GM18519 (cell line): ENCODE results near the gene SPATS2L.
"Not testable (repeated sequence)": the region's sequence is repeated elsewhere in the genome, so short reads cannot be mapped to it uniquely, and the experiment has no call there.

Source experiments
- ATAC-seq: cut with Tn5 transposase; IDR thresholded peaks from one replicate; pipeline ENCODE4 v1.9.1; 2021; ENCODE audit warnings: mild to moderate bottlenecking, moderate library complexity; ENCODE audit not compliant: unreplicated experiment, low FRiP score

SPATS2L gene

DNA sequence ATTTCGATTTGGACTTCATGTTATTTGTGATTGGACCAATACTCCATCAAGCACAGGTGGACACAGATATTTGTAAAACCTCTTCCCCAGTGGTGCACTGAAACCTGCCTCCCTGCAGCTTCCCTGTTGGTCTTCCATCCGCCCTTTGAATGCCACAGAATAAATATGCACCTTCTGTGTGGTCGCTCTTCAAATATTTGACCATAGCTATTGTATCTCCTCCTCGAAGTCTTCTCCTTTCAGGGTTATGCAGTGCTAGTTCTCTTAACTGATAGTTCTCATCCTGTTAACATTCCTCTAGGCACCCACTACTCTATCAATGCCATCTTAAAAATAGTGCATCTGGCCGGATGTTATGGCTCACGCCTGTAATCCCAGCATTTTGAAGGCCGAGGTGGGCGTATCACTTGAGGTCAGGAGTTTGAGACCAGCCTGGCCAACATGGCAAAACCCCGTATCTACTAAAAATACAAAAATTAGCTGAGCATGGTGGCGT is 12.5 kb downstream of the SPATS2L start:
- ATAC-seq = no peak

DNA sequence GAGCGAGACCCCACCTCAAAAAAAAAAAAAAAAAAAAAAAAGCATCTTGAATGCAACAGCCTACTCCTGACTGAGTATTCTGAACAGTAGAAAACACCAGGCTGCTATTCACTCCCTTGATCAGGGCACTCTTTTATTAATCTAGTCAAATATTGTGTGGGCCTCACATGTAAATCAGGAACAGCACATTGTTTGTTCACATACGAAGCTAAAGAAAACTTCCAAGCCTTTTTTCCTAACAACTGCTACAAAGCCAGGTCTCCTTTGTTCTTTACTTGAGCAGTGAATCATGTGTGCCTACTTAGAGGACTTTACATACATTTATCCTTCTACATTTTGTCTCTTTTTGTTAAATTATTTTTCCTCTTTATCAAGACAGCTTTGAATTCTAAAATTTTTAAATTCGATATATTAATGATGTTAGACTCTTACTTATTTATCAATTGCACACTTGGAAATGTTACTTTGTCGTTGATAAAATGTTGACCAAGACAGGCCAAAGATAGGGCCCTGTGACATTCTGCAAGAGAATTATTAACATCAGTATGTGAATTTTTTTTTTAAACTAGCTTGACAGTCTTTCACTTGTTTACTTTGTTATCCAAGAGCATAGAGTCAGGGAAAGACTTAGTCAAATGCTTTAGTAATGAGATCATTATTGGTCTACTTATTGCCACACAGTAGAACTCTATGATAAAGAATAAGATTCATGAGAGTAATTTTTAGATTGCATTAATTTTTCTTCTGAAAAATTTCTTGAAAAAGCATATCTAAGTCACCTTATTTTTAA is 13.2 kb downstream of the SPATS2L start:
- no peak for ATAC-seq

DNA sequence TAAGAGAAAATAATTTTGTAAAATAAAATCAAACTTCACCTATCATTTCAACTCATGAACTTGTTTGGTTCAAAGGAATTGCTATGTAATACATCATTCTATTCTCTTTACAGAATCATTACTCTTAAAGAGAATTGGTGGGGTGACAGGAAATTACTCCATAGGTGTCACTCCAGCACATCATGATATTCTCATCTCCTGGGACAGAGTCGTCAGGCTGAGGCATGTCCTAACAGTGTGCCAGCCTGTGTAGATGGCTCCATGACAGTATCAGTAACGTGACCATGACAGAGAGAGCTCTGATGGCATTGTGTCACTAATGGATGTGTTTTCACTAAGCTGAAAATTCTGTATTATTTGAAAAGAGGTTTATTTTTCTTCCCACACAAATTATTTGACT is 13.9 kb downstream of the SPATS2L start:
- no peak for ATAC-seq

DNA sequence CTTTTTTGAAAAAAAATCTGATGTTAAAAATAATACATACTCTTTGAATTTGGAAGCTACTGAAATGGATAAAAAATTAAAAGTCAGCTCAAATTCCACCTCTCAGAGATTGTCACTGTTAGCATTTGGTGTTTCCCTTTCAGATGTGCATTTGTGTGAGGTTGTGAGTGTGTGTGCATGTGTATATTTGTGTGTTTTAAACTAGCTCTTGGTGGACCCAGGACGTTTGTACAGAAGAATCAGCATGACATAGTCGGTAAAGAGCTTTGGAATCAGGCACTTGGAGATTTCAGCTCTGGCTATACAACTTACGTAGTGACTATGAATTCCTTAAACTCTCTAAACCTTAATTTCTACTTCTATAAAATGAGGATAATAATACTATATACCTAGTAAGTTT is 14.5 kb downstream of the SPATS2L start:
- no peak for ATAC-seq

DNA sequence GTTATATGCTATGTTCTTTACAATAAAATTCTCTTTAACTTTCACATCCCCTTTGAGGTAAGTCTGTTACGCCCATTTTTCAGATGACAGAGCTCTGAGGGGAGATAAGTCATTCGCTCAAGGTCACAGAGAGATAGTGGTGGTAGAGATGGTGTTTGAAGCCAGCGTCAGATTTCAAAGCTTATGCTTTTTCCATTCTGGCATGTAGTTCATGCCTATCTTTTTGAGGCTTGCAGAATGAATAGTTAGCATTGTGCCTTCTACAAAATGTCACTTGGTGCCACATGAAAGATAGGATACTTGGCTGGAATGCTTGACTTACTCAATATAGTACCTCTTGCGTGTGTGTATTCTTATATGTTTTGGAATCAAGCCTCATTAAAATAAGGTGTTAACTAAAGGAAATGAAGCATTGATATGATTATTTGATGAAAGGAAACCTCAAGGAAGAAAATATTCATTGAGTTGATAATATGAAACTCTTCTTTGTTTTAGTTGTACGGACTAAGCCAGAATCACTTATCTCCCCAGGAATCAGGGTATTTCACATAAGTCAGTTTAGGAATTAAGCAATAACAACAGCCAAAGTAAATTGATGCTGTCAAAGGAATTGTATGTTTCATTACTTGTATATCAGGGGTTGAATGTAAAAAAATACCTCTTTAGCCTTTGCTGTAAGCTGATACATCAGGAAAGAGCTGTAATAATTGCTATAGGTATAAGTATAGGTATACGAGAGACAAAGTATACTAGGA is 15.5 kb downstream of the SPATS2L start:
- ATAC-seq = no peak

DNA sequence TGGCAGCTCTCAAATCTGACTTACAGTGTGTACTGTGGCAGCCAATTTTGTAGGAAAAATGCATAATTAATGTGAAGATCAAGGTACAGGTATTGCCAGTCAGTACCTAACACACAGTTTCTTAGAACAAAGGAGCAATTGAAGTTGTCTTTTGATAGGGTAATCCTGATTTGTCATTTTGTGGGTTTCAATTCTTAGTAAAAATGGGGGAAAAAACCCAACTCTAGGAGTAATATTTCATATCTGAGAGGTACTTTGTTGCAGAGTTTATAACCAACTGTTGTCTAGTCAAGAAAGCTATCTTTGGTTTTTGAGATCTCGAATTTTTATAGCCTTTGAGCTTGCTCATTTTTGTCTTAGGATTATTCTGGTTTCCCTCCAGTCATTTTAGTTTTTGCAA is 16.1 kb downstream of the SPATS2L start:
- no peak for ATAC-seq

DNA sequence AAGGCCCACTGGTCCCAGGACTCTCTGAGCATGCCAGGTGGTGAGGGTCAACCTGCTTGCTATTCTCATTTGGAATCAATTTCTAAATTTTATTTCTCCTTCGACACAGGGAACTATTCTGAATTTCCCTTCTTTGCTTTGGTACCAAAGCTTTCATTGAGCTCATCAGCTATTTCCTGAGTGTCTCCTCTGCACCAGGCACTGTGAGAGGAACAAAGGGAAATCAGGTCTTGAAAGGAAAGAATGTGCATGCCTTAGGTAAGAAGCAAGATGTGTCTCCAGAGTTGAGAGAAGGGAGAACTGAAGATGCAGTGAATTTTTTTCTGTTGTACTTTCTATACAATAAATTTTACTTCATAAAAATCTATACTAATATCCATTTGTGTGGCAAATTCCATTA is 17.9 kb downstream of the SPATS2L start:
- no peak for ATAC-seq

DNA sequence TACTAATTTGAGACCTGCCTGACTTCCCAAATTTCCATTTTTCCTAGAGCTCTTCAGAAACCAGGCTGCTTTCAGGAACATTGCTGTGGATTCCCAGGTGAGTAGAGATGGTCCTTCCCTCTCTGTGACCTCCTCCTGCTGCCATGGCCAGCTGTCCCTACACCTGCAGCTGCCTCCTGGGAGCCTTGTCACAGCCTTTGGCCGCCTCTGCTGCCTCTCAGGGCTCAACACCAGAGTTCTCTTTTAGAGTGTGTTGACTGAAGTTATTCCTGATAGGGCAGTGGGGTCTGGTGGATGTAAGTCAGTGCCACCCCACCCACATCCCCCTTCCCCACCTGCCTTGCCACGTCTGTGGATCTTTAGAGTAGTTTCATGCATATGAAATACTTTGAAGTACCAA is 22.9 kb downstream of the SPATS2L start:
- no peak for ATAC-seq

DNA sequence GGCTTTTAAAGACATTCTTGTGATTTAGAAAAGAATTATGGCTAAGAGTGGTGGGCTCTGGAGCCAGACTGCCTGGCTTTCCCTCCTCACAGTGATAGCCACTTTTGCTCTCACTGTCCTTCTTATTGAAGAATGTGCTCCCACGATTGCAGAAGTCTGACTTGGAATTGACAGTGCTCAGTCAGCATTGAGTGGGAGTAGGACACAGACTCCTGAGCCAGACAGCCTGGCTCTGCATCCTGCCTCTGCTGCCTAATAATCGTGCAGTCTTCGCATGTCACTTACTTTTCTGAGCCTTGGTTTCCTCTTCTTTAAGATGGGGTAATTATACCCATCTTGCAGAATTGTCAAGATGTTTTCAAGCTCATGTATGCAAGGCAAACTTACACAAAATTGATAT is 23.3 kb downstream of the SPATS2L start:
- ATAC-seq = no peak

DNA sequence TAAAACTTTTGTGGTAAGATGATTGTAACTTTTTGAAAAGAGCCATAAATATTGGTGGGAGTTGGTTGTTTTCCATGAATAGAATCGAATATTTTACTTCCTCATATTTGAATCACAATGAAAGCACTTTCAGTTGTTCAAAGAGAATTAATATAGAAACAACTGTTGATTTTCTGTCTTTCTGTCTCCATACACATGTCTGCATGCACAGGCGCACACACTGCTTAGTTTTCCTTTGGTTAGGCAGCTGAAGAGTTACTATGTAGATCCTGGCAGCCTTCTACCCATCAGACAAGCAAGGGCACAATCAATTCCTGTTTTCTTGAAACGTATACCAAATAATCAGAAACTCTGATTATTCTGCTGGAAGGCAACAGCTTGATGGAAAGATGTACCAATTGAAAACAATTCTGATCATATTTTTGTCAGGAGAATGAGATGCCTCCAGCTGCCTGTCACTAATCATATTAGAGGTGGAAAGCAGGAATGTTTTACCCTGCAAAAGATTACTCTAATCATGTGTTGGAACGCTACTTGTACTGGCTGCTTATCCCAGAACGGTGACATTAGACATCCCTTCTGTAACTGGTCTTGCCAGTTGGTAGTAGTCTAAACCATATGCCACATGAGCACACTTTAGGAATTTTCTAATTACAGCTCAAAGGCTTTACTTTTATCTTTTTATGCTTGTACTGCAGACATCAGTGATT is 24.0 kb downstream of the SPATS2L start:
- no peak for ATAC-seq

DNA sequence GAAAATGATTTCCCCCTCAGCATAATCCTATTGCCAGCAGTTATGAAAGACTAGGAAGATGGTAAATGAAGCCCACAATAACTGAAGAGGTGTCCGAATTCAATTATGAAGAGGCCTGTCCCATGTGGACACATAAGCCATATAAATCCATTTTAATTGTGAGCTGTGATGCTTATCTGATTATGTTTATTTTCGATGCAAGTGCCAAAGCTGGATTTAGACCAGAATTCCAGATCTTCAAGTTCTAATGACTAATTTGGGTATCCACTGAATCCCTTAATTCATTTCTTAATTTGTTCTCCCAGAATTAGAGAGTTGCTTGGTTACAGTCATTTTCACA is 24.5 kb downstream of the SPATS2L start:
- no peak for ATAC-seq

DNA sequence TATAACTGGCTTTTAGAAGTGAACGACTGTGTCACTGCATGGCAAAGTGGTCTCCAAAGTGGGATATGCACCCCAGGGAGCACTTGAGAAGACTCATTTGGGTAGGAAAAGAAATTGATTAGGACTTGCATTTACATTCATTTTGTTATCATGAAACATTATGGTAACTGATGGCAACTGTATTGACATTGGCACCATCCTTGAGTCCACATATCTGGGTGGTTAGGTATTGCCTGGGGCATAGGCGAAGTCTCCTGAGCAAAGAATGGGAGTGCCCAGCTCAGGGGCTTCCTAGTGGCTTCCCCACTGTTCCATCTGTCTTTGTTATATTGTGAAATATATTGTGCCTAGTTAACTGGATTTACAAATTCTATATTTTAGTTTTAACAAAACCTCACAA is 29.2 kb downstream of the SPATS2L start:
- ATAC-seq = no peak

DNA sequence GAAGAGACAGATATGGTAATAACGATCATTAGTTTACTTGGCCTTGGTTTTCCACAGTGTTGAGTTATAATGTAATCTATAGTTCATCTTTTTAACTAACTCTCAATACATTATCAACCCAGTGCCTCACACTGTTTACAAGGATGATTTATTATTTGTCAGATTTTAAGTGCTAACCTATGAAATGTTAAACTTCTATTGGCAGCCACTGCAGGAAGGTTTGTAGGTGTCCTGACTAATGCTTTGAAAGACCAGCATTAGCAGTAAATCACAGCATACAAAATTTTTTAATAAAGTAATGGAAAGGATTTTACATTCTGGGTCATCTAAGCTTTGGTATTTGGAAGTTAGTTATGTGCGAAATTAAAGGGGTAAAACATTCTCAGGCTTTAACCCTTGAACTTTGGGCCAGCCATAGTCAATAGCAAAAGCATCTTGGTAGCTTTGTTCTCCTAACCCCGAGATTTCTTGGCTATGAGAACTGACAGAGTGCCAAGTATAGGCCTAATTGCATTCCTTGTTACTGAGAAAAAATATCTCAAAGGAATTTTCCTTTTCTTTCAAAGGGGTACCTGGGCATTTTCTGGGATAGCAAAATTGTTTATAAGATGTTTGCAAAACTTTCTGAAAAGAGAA is 30.6 kb downstream of the SPATS2L start:
- ATAC-seq = no peak

DNA sequence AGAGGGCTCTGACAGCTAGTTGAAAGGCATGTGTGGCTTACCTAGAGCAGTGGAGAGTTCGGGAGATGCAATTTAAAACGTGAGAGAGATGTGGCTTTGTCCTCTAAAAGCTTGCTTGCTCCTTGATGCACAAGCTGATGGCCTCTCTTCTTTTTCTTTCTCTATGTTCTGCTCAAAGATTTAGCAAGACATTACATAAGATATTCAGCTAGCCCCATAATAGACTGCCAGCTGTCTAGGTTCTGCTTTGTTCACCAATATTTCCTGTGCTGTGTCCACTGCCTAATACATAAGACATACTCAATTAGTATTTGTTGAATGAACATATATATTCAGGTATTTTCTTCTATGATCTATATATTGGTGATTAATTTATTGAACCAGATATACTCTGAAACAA is 31.1 kb downstream of the SPATS2L start:
- no peak for ATAC-seq

DNA sequence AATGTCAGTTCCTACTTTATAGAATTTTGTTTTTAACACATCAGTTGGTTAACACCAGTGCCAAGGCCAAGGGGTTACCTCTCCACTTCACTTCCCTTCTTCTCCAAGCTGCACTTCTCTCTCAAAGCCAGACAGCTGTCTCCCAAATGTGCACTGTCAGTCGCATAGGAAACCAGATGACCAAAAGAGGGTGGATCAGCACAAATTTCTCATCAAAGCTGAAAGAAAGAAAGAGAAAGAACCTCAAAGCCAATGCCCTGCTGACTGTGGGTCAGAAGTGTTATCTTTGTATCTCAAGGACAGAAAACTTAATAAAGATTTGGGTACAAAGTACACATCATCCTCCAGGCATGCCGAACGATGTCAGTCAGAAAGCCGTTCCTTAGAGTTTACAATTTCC is 32.2 kb downstream of the SPATS2L start:
- ATAC-seq = no peak

DNA sequence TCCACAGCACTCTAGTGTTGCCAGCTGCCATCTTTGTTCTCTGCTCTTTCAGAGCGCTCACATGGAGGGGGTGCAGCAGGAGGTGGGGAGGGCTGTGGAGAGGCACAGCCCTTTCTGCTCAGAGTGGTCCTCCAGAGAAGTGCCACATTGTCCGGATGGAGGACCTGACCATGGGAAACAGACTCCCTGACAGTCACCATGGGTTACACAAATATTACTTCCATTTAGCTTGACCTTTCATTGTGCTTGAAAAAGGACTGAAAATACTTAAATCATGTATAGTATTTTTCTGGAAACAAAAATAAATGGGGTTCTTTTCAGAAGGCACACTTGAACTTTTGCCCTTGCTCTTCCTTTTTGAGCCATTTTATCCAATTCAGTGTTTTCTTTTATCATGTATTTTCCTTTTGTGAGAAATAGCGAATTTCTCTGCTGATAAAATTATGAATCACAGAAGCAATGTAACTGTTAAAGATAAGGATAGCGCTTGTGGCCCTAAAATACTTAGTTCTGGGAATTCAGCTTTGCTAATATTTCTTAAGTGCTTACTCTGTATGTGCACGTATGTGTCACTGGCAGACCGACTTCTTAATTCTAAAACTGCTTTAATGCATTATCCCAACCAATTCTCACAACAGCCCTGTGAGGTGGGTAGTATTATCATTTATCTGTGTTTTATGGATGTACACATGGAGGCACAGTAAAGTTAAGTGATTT is 34.2 kb downstream of the SPATS2L start:
- no peak for ATAC-seq

DNA sequence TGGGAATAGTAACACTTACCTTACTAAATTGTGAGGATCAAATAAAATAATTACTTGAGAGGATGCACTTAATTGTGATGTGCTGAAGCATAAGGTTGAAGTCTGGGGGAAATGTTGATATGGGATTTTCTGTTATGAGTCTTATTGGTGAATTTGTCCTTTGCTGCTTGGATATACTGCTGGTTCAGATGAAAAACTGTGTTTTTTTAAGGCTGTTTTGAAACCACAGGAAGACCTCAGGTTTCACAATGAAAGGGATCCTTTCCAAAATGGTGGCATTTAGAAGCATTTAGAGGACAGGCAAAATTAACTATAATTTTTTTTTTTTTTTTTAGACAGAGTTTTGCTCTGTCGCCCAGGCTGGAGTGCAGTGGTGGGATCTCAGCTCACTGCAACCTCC is 34.9 kb downstream of the SPATS2L start:
- no peak for ATAC-seq

DNA sequence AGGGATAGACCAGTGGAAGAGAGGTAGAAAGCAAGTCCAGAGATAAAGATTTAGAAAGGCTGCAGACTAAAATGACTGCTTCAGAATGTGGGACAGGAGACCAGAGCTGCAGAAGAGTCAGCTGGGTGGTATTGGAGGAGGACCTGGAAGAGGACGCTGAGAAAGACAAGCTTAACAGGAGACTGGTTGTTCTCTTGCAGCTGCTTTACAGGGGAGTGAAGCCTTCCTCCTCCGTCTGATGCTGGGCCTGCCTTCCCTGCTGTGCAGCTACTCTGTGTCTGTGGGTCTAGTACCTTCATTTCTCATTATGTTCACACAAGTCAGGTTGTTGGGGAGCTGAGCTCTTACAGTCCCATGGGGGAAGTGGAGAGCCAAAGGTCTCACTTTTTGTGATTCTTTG is 35.7 kb downstream of the SPATS2L start:
- ATAC-seq = no peak

DNA sequence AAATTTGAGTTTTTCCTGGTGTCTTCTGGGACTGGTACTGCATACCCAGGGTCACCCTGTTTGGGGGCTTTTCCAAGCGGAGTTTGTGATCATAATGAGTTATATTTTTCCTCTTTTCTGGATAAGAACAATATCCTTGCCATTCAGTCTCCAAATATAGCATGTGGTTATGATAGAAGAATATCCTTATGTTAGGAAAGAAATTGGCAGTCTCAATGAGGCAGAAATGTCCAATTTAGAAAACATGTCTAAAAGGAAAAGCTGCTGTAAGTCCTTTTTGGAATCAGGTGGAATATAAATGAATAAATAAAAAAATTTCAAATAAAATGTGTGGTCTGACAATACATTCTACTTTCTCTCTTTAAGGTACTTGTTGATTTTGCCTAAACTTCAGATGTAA is 36.2 kb downstream of the SPATS2L start:
- no peak for ATAC-seq

DNA sequence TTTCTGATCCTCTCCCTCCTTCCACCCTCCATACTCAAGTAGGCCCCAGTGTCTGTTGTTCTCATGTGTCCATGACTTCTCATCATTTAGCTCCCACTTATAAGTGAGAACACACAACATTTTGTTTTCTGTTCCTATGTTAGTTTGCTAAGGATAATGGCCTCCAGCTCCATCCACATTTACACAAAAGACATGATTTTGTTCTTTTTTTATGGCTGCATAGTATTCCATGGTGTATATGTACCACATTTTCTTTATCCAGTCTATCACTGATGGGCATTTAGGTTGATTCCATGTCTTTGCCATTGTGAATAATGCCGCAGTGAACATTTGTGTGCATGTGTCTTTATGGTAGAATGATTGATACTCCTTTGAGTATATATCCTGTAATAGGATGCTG is 37.7 kb downstream of the SPATS2L start:
- ATAC-seq = not testable (repeated sequence)
